HG03342 (cell line): ENCODE measurements around the gene HOXD1.

ENCODE experiments used
- ATAC-seq: cut with Tn5 transposase; IDR thresholded peaks from one replicate; pipeline ENCODE4 v1.9.1; 2021; ENCODE audit warnings: mild to moderate bottlenecking, moderate library complexity; ENCODE audit not compliant: unreplicated experiment

The HOXD1 gene

DNA sequence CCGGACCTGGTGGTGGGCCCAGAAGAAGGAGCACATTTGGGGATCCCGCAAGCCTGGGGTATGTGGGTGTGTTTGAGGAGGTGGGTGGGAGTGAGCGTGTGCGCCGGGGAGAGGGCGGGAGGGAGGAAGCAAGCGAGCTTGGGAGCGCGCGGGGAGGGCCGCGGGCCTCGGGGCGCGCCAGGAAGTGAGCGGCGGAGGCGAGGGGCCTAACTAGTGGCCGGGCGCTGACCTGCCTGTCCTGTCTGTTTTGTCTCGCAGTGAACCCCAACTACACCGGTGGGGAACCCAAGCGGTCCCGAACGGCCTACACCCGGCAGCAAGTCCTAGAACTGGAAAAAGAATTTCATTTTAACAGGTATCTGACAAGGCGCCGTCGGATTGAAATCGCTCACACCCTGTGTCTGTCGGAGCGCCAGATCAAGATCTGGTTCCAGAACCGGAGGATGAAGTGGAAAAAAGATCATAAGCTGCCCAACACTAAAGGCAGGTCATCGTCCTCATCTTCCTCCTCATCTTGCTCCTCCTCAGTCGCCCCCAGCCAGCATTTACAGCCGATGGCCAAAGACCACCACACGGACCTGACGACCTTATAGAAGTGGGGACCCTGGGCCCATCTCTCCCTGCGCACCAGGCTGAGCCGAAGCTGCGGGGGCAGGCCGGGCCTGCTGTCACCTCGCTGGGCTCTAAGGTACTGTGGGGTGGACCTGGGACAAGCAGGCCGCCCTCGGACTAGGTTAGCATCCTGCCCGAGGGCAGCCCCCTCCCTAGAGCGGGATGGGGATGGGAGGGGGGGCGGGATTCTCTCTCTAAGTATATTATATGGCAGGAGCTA is 35.9 kb upstream of the HOXD1 start:
- no peak for ATAC-seq

DNA sequence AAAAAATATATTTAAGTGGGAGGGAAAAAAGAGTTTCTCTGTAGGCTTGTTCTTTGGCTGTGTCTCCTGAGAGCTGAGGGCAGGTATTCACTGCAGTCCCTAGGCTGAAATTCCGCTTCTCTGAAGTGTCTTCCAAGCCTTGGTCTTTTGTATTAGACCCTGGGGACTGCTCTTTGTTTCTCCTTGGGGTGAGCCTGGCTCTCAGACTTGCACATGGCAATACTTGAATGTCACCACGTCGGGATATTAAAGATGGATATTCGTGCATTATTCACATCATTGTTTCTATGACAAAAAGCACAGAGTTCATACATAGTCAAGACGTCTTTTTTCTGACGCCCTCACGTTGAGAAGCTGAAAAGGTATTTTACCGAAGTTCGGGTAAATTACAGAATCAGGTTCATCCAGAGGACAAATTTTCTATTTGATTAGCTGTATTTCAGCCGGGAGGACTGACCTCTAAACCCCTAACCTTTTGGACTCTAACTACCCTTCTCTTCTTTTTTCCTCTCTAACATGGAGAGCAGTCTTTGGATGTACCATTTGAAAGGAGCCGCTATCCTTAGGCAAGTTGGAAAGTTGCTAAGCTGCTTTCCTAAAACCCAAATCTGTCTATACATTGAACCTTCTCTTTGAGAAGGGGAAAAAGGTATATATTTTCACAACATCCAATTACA is 33.8 kb upstream of the HOXD1 start:
- no peak for ATAC-seq

DNA sequence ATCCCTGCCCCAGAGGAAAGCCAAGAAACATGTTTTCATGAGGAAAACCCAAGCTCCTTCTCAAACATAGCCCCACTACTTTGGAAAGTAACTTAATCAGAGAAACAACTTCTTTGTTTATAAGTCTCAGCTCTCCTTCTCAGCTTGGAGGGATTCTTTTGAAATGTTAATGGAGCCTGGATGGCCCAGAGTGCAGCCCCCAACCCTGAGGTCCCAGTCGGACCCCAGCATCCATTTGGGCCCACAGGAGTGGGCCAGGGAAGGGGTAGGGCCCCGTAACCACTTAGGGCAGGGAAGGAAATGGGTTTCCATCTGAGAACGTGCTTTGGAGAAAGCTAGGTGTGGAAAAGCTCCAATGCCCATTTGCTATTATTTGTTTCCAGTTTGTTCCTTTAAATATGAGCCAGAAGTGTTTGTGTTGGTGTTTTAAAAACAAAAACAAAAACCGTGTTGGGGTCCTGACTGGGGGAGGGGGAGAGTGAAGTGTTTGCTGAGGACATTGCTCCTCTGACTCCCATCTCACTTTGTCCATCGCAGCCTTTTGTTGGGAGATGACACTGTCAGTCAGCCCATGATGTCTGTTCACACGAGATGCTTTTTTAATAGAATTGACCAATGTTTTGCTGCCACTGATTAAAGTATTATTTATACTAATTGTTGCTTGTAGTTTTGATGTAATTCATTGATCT is 33.0 kb upstream of the HOXD1 start:
- no peak for ATAC-seq

DNA sequence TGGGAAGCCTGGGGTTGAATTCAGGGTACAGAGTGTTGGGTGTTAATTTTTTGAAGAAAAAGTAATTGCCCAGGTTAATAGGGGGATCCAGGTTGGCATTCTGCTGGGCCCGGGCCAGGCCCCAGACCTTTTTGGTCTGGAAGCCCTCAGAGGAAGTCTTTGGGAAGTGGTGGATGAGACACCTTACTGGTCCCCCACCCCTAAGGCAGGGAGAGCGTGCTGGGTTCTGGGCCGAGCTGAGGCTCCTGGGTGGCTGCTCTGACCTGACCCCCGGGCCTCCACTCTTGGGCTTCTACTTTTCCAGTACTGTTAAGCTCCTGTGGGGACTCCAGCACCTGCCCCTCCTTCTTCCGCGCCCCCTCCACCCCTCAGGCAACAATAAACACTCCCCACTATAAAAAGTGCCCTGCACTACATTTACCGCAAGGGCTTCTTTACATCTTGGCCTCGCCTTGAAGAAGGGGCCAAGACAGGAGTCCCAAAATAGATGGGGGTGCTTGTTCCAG is 32.1 kb upstream of the HOXD1 start:
- ATAC-seq: no peak

DNA sequence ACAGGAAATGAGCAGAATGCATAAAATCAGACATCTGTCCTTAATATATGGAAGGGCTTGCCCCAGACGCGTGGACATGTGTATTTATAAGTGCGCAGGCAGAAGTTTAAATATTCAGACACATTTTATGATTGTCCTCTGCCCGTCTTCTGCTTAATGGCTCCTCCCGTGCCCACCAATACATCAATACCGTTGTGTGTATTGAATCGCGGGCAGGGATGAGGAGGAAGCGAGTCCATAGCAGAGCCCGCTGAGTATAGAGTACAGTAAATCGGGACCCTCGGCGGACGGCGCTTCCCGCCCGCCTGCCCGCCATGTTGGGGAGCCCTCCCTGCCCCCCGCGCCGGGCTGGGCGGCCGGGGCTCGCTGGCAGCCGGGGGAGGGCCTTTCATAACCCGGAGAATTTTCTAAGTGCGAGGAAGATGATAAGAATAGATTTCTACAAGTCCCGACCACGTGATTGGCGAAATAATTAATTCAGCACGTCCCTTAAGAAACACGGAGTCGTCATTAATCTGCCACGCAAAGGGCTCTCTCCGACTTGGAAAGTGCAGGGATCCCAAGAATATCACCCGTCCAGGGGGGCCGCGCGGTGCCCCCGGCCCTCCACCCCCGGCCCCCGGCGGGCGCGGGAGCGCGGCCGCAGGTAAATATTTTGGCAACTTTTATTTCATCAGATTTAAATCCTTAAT is 31.5 kb upstream of the HOXD1 start, which contains the start of gene HOXD3:
HOXD3 (plus strand) TSS at position 501 of the 692 bp plus-strand sequence. CDS start 11,808 bp downstream, outside the sequence.
- ATAC-seq: no peak

DNA sequence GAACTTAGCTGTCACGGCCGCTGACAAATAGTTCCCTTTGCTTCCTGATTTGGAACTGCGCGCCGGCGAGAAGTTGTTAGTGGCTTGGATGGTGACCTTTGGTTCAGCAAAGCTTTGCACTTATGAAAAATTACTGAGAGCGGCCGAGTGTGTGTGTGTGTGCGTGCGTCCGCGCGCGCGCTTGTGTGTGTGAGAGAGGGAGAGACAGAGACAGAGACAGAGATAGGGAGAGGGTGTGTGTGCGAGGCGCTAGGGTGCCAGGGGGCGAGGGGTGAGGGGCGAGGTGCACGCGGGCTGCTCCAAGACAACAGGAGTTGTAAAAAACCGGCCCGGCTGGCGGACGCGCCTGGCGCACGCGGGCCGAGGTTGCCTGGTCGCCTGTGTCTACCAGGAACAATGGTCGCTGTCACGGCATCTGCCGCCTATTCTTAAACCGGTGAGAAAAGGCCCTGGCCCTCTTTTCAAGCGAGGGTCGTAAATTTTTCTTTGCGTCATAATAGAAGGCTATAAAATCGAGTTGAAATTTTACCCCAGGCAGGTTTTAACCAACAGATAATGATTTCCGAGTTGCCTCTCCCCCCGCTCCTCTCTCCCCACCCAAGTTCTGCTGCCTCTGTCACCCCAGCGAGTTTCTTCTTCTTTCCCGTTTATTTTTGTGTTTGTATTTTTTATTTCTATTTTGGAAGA is 30.8 kb upstream of the HOXD1 start:
- no peak for ATAC-seq

DNA sequence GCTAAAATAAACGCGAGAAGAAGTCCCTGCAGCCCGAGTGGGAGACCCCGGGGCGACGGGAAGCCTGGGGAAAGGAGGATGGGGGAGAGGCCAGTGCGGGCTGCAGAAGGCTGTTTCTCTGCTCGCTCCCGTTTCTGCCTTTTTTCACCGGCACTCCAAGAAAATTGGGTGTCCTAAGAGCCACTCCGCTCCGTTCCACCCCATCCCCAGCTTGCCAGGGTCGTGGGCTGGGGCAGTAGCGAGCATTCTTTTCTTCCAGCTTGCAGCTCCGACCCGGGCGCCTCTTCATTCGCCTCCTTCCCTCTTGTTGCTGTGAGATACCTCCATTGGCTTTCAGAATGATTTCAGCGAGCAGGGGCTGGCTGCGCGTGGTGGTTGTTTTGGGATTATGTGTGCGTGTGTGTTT is 30.3 kb upstream of the HOXD1 start:
- no peak for ATAC-seq

DNA sequence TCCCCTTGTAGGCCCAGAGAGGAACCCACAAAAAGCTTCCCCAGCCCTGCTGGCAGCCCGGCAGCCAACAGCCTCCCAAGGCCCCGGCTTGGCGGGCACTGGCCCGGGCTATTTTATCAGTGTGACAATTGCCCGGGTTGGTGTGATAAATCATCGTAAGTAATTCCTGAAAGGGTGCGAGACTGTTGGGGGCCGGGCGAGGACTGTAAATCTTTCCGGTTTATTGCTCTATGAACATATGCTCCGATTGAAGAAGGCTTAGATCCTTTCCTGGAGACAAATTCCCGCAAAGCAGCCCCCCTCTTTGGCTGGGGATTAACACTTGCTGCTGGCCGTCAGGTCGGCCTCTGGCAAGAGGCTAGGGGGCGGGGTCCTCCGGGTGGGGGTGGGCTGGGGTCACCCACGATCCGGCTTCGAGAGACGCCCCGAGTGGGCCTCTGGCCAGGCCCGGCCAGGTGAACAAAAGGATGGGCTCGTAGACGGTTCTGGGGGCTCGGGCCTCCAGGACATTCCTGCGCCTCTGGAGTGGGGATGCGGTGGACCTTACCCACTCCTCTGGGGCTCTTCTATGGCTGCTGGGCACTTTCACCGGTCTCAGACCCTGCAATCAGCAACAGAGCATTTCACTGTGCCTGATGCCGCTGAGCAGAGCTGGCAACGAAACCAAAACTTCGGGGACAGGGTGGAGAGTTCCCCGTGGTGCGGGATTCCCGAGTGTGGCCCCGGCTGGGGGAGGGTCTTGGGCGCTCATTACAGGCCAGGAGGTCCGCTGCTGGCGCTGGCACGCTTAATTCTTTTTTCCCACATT is 29.4 kb upstream of the HOXD1 start:
- ATAC-seq: no peak

DNA sequence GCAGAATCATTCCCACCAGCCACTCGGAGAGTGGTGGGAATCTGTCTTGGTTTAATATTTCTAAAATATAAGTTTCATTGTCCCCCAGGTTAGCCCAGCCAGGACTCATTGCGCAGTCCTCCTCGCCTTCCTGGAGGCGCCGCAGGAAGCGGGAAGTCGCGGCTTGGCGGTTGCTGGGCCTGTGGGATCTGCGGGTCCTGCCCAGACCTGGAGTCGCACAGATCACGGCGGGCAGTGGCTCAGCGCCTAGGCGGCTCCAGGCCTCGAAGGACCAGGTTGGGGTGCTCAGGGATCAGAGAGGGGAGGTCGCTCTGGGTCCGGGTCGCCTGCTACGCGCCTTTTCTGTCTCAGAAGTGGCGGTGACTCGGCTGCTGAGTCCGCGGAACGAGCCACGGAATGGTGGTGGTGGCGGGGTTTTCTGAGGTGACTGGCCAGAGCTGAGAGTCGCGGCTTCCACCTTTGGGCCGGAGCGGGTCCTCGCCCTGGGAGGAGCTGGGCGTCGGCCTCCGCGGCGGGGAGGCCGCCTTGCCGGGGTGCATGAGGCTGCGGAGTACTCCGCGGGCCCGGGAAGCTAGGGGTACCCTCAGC is 28.7 kb upstream of the HOXD1 start:
- no peak for ATAC-seq

DNA sequence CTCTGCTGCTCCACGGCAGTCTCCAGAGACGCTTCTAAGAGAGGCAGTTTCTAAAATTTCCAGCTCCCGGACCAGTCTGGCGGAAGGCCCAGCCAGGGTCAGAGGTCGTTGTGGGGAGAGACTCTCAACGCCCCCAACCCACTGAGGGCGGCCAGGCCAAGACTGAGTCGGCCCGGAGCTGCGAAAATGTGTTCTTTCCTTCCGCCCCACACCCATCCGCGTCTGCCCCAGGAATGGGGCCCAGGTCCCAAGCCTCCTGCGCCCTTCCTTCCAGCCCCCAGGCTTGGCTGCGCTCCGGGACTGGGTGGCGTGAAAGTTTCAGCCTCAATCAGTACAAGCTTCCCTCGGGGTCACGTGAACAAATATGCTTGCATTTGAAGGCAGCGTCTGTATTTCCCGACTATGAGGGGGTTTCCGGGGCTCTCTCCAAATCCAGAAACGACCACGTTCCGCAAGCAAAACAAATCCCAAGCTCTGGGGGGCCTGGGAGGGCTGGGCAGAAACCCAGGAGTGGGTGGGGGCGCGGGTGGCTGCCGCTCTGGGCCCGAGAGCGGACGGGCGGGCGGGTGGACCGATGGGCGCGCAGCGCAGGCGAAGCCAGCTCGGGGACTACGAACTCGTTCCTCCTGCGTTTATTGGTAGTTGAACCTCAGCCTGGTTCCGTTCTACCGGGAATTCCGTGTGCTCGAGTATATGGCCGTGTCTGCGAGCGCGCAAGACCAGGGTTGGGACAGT is 28.1 kb upstream of the HOXD1 start:
- no peak for ATAC-seq

DNA sequence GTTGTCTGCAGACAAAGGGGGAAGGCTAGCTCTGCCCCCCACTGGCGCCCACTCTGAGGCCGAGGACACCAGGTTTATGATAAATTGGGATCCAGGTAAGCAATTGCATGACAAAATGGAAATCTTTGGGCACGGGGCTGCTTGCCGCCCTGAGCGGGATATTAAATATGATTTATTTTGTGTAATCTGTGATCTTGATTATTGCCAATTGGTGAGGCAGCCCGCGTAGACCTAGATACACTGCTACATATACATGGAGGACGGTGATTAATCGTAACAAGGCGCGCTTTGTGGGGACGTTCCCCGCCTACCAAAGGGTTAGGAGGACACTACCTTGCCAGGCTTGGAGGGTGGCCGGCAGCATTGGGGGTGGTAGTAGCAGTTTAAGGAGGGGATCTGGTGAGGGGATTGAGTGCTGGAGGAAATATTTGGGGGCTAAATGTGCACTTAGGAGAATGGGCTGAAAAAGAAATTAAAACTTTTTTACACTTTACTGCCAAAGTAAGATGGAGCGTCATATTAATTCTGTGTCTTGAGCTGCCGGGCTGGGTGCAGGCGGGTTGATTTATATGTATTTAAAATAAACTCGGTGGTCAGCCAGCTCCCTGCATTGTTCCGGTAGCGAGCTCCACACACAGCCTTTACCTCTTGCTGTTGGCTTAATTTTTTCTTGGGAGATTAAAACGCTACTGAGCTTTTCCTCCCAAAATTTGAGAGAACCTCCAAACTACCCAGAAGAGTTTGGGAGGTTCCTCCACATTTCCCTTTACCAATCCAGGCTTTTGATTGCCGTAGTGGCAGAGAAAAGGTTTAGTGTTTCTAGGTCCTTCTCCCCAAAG is 27.3 kb upstream of the HOXD1 start:
- ATAC-seq: no peak

DNA sequence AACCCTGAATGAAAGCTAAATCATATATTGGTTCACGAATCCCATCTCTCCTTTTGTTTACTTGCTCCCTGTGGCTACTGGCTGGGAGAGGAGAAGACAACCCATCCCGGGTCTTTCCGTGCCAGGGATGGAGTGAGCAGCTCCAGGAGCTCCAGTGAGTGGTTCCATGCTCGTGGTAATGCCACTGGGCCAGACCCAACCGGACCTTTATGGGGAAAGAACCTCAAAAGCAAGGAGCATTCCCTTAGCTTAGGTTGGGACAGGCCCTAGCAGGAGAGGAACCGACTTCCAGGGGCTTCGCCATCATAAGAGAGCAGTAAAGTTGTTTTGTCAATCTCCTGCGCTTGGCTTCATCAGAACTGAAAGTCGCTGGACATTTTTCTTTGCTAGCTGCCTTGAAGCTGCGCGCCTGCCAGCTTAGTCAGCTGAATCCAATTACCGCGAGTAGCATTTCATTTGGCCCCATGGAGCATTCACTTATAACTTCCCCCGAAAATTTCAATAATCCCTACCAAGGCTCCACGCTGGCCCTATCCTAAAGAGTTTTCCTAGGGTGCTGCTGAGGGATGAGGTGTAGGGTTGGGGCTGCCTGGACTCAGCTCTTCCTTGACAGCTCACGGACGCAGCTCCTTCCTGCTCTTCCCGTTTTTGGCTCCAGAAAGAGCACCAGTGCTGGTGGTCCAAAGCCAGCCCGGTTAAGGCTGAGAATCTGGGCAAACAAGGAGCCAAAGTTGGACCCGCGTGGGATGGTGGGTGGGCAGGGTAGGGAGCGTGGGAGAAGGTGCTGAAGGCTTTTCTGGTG is 26.4 kb upstream of the HOXD1 start:
- no peak for ATAC-seq

DNA sequence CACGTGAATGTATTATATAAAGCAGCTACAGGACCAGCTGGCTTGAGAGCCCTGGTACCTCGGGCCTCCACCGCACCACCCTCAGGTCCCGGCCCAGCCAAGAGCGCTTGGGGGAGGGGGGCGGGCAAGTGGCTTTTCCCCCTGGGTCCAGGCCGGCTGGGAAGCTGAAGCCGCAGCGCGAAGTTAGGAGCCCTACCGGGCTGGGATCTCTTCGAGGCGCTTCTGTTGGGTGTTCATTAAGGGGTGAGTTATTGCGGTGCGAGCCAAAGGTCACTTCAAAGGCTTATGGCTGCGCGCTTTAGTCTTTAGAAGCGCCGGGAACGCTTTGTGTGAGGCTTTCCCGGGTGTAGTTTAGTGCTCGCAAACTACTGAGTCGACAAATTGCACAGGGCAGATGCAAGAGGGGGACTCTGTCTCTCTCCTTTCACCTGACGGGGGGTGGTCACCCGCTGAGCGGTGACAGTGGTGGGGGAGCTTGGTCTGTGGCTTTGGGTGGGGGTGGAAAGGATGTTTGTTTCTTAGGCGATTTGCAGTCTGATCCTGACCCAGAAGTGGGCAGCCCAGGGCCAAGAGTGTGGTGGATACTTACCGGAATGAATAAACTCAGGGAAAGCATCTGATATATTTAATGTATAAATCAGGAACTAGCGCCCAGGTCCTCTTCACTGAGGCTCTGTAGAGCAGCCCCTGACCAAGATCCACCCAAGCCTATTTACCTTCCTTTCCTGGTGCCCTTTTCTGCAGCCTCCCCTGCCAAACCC is 25.4 kb upstream of the HOXD1 start:
- no peak for ATAC-seq

DNA sequence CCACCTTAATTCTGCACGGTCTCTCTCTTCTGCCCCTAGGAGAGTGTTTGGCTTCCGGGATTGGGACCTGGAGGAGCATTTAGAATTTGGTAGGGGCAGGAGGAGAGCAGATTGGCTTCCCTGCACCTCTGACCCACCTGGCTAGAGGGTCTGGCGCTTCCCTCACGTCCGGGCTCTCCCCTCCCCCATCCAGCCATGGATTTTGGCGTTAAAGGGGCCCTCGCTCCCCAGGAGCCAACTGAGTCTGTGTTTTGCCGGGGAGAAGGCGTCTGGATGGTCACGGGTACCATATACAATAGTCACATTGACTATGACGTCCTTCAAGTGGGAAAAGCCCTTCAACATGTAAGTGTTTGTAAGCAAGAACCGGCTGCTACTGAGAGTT is 24.8 kb upstream of the HOXD1 start:
- no peak for ATAC-seq

DNA sequence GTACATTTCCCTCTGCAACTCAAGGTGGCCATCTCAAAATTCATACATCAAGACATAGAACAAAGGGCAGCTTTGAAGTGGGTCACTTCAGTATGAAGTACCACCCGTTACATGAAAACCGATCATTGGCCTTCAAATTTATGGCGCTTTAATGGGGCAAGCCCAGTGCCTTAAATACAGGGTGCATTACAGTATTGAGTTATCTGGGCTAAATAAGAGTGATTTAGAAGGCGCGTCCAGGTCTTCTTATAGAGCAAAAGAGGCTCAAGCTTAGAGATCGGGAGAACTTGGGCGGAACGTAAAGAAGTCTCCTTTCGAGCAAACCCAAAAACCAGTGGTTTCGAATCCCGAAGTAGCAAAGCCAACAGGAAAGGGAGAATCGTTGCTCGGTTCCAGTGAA is 24.3 kb upstream of the HOXD1 start:
- no peak for ATAC-seq
